Measurements from ENCODE around the gene SLC38A6. TPM values are rescaled to one million over a fixed set of nuclear protein-coding genes. Genes with fewer than 3 reads are reported as not detected.

Gene SLC38A6
- total and polyA plus RNA-seq, 9 of the 15 experiments (the other 6 are each of a cell fraction or from before 2014, with no cell fraction given): 9.8 to 40.3 (median 17.6) TPM

GRCh38 chr14:61031026-61031425, 50.0 kb downstream of the SLC38A6 start:
- no peaks in the 10 kb centered on the region for H3K9me1 ChIP-seq (ENCODE audit: control insufficient read depth, insufficient read depth, low read length)
- ATAC-seq (no peak), FAIRE-seq (no peak), DNase-seq (ENCODE audit: extremely low read depth in 1 of 4, low spot score in 3 of 4) (no peak)
- peaks cover 3% of the 10 kb centered on the region; the same call in 1 of the 3 replicates for H3K36me3 ChIP-seq (ENCODE audit: control insufficient read depth, insufficient read depth, low read length)
- H3K9me3 ChIP-seq (replicated peaks; ENCODE audit: control insufficient read depth, insufficient read depth, low read depth, low read length): no peaks in the 10 kb centered on the region
- H3K4me2 ChIP-seq (ENCODE audit: insufficient read depth, low read length): no peak overlapping the region
- H3K27me3 ChIP-seq (ENCODE audit: control insufficient read depth in 2 of 2, insufficient read depth in 2 of 2, low read length in 2 of 2): no peaks in the 10 kb centered on the region
- no peak overlapping the region for H2AFZ ChIP-seq (ENCODE audit: low read depth, low read length)
- TF ChIP-seq RBM39 (optimal IDR thresholded peaks at IDR 0.05; ENCODE audit: low read depth, low read length) (no peak), KLF16 (IDR thresholded peaks at IDR 0.05) (no peak), BCLAF1 (IDR thresholded peaks at IDR 0.05; ENCODE audit: borderline replicate concordance in 1 of 2, control insufficient read depth in 1 of 2, low read depth in 2 of 2, low read length in 1 of 2) (no peak), HMGN3 (IDR thresholded peaks at IDR 0.05; ENCODE audit: borderline replicate concordance, extremely low read depth, insufficient read length, low read depth, low read length) (no peak), TAF1 (IDR thresholded peaks at IDR 0.05; ENCODE audit: control insufficient read depth, extremely low read depth, insufficient read depth, low read length, severe bottlenecking) (no peak), ZBTB5 (IDR thresholded peaks at IDR 0.05) (no peak), OTX1 (CRISPR knock-in tag; IDR thresholded peaks at IDR 0.05) (no peak), ZNF77 (CRISPR knock-in tag; IDR thresholded peaks at IDR 0.05) (no peak), TEAD2 (tag; IDR thresholded peaks at IDR 0.05) (no peak), ADNP (tag; IDR thresholded peaks at IDR 0.05) (no peak), NR2C1 (IDR thresholded peaks at IDR 0.05) (no peak), NR2C1 (tag; IDR thresholded peaks at IDR 0.05) (no peak), RBBP5 (IDR thresholded peaks at IDR 0.05; ENCODE audit: borderline replicate concordance, insufficient read depth, low read length, poor library complexity, severe bottlenecking) (no peak), MCM2 (IDR thresholded peaks at IDR 0.05; ENCODE audit: low read depth) (no peak), GTF2E2 (tag; IDR thresholded peaks at IDR 0.05) (no peak), SIN3A (IDR thresholded peaks at IDR 0.05; ENCODE audit: borderline replicate concordance in 2 of 2, control insufficient read depth in 1 of 2, low read depth in 2 of 2, low read length in 2 of 2) (no peak)
- no peaks in the 10 kb centered on the region for H3K4me1 ChIP-seq (replicated peaks in 1 of 2; ENCODE audit: control insufficient read depth in 2 of 2, insufficient read depth in 2 of 2, low read length in 2 of 2)
- H3K79me2 ChIP-seq (ENCODE audit: control insufficient read depth, insufficient read depth, low read length): no peaks in the 10 kb centered on the region
- intact Hi-C loops (cut with micrococcal nuclease) (loop anchor here (10.0 kb wide), 1 partner anchor 154 kb away; no protein-coding TSS in a partner anchor), in situ Hi-C loops (cut with MboI) (no loop called here)
- H4K20me1 ChIP-seq (replicated peaks; ENCODE audit: control insufficient read depth, insufficient read depth, low read length): no peaks in the 10 kb centered on the region
- H3K4me3 ChIP-seq: no peak overlapping the region
- ChIA-PET POLR2A (no interaction called here), CTCF (ENCODE audit: low intra/inter-chr PET ratio) (no interaction called here)
- BruUV-seq (replicated peaks): no TSS peak
- H3K9ac ChIP-seq (ENCODE audit: insufficient read depth in 1 of 2, low read depth in 2 of 2, low read length in 2 of 2): no peak overlapping the region
- H3K27ac ChIP-seq (ENCODE audit: extremely low read depth, low read depth, low read length): no peak overlapping the region

Data from K562 (cell line).